HCT116 (cell line): ENCODE data around the gene HPCAL1. TPM values are rescaled to one million over a fixed set of nuclear protein-coding genes. Genes with fewer than 3 reads are reported as not detected.
A peak's percentile ranks its signal among the peaks of the same experiment; 100 is the strongest.

Experiments
- ATAC-seq: fragments of 200-7000 bp; cut with Tn5 transposase; 2 replicates; pipeline ENCODE4 v1.9.1; 2020; ENCODE audit warnings: mild to moderate bottlenecking, moderate library complexity
- BruUV-seq: library from RNA; stranded (reverse); fragments of 400-500 nt; replicated peaks from 2 replicates; lab custom pipeline; 2021; lab: Mats Ljungman, UMichigan
- CTCF ChIA-PET: fragments of 300-600 bp; sonication (Branson Sonifier 250); formaldehyde crosslinking; loops from one replicate; lab custom pipeline; 2021; ENCODE audit warnings: antibody characterized with exemption; lab: Charles Lee
- POLR2A ChIA-PET: fragments of 300-600, 350-600 bp; sonication (Branson Sonifier 250); formaldehyde crosslinking; loops from one replicate; lab custom pipeline; 2021; ENCODE audit warnings: antibody characterized with exemption; lab: Charles Lee
- RAD21 ChIA-PET, 2 experiments: fragments of 300-600 bp; sonication (Branson Sonifier 250); formaldehyde crosslinking; loops; one replicate each; lab custom pipeline; 2023; ENCODE audit warnings: low total read pairs in 2 of 2; ENCODE audit not compliant: uncharacterized antibody in 2 of 2, unreplicated experiment in 2 of 2, low non-redundant PET in 1 of 2; lab: Charles Lee
- DNase-seq: peaks from one replicate; pipeline ENCODE4 v3.0.0-alpha.2; 2010; ENCODE audit warnings: low read depth, low spot score
- H2AFZ ChIP-seq: fragments of 200-600 bp; shearing (Covaris generic), sonication (generic); 2 replicates; pipeline ENCODE4 v1.6.1; 2017; ENCODE audit warnings: low read depth, mixed run types, mixed read lengths, antibody characterized with exemption, low read length; ENCODE audit not compliant: poor library complexity, severe bottlenecking
- H3K27ac ChIP-seq: 2 replicates; pipeline ENCODE4 v1.5.1; 2012; ENCODE audit warnings: low read depth, low read length
- H3K27me3 ChIP-seq: fragments of 200-600 bp; sonication (generic); 2 replicates; pipeline ENCODE4 v1.6.1; 2016; ENCODE audit warnings: mixed run types, low read length, mixed read lengths; ENCODE audit not compliant: insufficient read depth
- H3K36me3 ChIP-seq, 2 experiments: fragments of 200-500 bp in 1 of 2; fragments of 200-600 bp in 1 of 2; sonication (Bioruptor generic) in 1 of 2; sonication (generic) in 1 of 2; 2 replicates each; pipeline versions ENCODE4 v1.5.1 to v1.6.1; 2014 to 2016; ENCODE audit warnings: low read length in 2 of 2, inconsistent platforms in 1 of 2, mixed read lengths in 1 of 2, mixed run types in 1 of 2; ENCODE audit not compliant: insufficient read depth in 2 of 2, control insufficient read depth in 1 of 2
- H3K4me1 ChIP-seq, 2 experiments: fragments of 200-600 bp in 1 of 2; sonication (generic) in 1 of 2; 2 replicates each; pipeline versions ENCODE4 v1.5.1 to v1.6.1; 2012 to 2017; ENCODE audit warnings: low read length in 2 of 2, inconsistent platforms in 1 of 2, mild to moderate bottlenecking in 1 of 2, mixed read lengths in 1 of 2, mixed run types in 1 of 2, moderate library complexity in 1 of 2; ENCODE audit not compliant: insufficient read depth in 2 of 2, control insufficient read depth in 1 of 2
- H3K4me2 ChIP-seq: fragments of 200-600 bp; sonication (generic); 2 replicates; pipeline ENCODE4 v1.6.1; 2017; ENCODE audit warnings: mixed run types, low read length, mixed read lengths
- H3K4me3 ChIP-seq, 2 experiments: fragments of 200-600 bp in 1 of 2; sonication (generic) in 1 of 2; replicated peaks in 1 of 2; 2 replicates each; pipeline ENCODE4 v1.5.1; 2011 to 2016; ENCODE audit warnings: low read length in 2 of 2, control low read depth in 1 of 2, low read depth in 1 of 2, mild to moderate bottlenecking in 1 of 2, mixed read lengths in 1 of 2, mixed run types in 1 of 2
- H3K79me2 ChIP-seq: fragments of 200-600 bp; sonication (generic); 2 replicates; pipeline ENCODE4 v1.6.1; 2017; ENCODE audit warnings: mild to moderate bottlenecking, mixed run types, low read length, moderate library complexity, mixed read lengths; ENCODE audit not compliant: insufficient read depth
- H3K9ac ChIP-seq: fragments of 200-600 bp; sonication (generic); 2 replicates; pipeline ENCODE4 v1.6.1; 2016; ENCODE audit warnings: low read length, mixed read lengths
- H3K9me2 ChIP-seq: fragments of 200-600 bp; sonication (generic), shearing (Covaris generic); 2 replicates; pipeline ENCODE4 v1.6.1; 2017; ENCODE audit warnings: mixed run types, mild to moderate bottlenecking, moderate library complexity; ENCODE audit not compliant: insufficient read depth
- H3K9me3 ChIP-seq, 2 experiments: fragments of 200-500 bp in 1 of 2; fragments of 200-600 bp in 1 of 2; sonication (Bioruptor generic) in 1 of 2; sonication (generic) in 1 of 2; 2 replicates each; pipeline ENCODE4 v1.6.1; 2014 to 2017; ENCODE audit warnings: low read length in 2 of 2, mixed read lengths in 2 of 2, inconsistent platforms in 1 of 2, low read depth in 1 of 2, mild to moderate bottlenecking in 1 of 2, mixed run types in 1 of 2, moderate library complexity in 1 of 2; ENCODE audit not compliant: control insufficient read depth in 1 of 2, insufficient read depth in 1 of 2
- H4K20me1 ChIP-seq: fragments of 200-600 bp; sonication (generic), shearing (Covaris generic); 2 replicates; pipeline ENCODE4 v1.6.1; 2017; ENCODE audit warnings: mixed run types, mild to moderate bottlenecking, moderate library complexity; ENCODE audit not compliant: insufficient read depth
- EGR1 ChIP-seq: IDR thresholded peaks from 2 replicates; pipeline ENCODE4 v1.6.1; 2012; ENCODE audit warnings: low read depth
- EZH2 ChIP-seq: fragments of 200-600 bp; sonication (generic); IDR thresholded peaks from 2 replicates; pipeline ENCODE4 v1.6.1; 2017; ENCODE audit warnings: antibody characterized with exemption, mixed run types
- EZH2phosphoT487 ChIP-seq: fragments of 200-600 bp; IDR thresholded peaks from 2 replicates; pipeline ENCODE4 v1.6.1; 2018; ENCODE audit warnings: antibody characterized with exemption, borderline replicate concordance
- FOSL1 ChIP-seq: IDR thresholded peaks from 2 replicates; pipeline ENCODE4 v1.6.1; 2012; ENCODE audit warnings: low read depth
- JUND ChIP-seq: IDR thresholded peaks from 2 replicates; pipeline ENCODE4 v1.6.1; 2012
- POLR2AphosphoS5 ChIP-seq: IDR thresholded peaks from 2 replicates; pipeline ENCODE4 v1.6.1; 2011; ENCODE audit warnings: mild to moderate bottlenecking, low read depth, low read length, moderate library complexity
- SIN3A ChIP-seq: IDR thresholded peaks from 2 replicates; pipeline ENCODE4 v1.6.1; 2012; ENCODE audit warnings: low read depth
- SRF ChIP-seq: IDR thresholded peaks from 2 replicates; pipeline ENCODE4 v1.6.1; 2012; ENCODE audit warnings: low read depth
- YY1 ChIP-seq: IDR thresholded peaks from 2 replicates; pipeline ENCODE4 v1.6.1; 2011; ENCODE audit warnings: low read length, low read depth, moderate library complexity, mild to moderate bottlenecking; ENCODE audit not compliant: insufficient replicate concordance; ENCODE audit errors: extremely low read depth
- ZFX ChIP-seq: fragments of 450-650 bp; IDR thresholded peaks from 2 replicates; pipeline ENCODE4 v1.6.1; 2017
- intact Hi-C: fragments of 100-400 bp; cut with micrococcal nuclease; formaldehyde crosslinking; loops from 2 replicates; pipeline ENCODE4 v1.10.0; 2022
- total RNA-seq: library from RNA; stranded (reverse); gene quantifications from one replicate; pipeline ENCODE4 v1.2.1, GENCODE V29; 2021; ENCODE audit not compliant: unreplicated experiment
- TF ChIP-seq, protein P1 (sequence below): IDR thresholded peaks from 2 replicates; pipeline ENCODE4 v1.6.1; 2012
- TF ChIP-seq, protein P2 (sequence below): IDR thresholded peaks from 2 replicates; pipeline ENCODE4 v1.6.1; 2011; ENCODE audit warnings: mild to moderate bottlenecking, low read length, moderate library complexity; ENCODE audit not compliant: insufficient replicate concordance; ENCODE audit errors: extremely low read depth
- TF ChIP-seq, protein P3 (sequence below): IDR thresholded peaks from 2 replicates; pipeline ENCODE4 v1.6.1; 2012
- TF ChIP-seq, protein P4 (sequence below), 3 experiments: fragments of 200-600 bp in 1 of 3; sonication (generic) in 1 of 3; IDR thresholded peaks in 2 of 3; conservative IDR thresholded peaks in 1 of 3; 2 replicates each; pipeline ENCODE4 v1.5.1; 2012 to 2017; ENCODE audit warnings: low read depth in 2 of 3, low read length in 2 of 3, antibody characterized with exemption in 1 of 3, borderline replicate concordance in 1 of 3, control low read depth in 1 of 3, mild to moderate bottlenecking in 1 of 3, mixed read lengths in 1 of 3, mixed run types in 1 of 3, moderate library complexity in 1 of 3; ENCODE audit not compliant: insufficient read depth in 1 of 3

The HPCAL1 gene
- total RNA-seq, 1 experiment from 2014 or later: 111 TPM

DNA sequence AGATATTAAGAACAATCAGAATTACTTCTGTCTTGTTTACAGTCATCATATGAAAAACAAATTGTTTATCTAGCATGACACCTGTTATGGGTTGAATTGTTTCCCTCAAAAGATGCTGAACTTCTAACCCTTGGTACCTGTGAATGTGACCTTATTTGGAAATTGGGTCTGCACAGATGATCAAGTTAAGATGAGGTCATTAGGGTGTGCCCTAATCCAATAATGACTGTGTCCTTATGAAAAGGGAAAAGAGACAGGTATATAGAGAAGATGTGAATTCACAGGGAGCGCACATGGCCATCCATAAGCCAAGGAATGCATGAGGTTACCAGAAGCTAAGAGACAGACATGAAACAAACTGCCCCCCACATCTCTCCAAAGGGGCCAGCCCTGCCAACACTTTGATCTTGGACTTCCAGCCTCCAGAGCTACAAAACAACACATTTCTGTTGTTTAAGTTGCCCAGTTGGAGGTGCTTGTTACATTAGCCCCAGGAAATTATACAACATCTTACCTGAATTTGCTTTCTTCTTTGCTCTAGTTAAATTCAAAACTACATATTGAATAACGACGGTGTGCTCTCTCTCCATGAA lies 2.3 kb upstream of the HPCAL1 start:
- Histone ChIP-seq H3K27ac (no peak overlapping the region), H4K20me1 (no peaks in the 10 kb centered on the region), H3K4me1 (peaks cover 27 to 74% of the 10 kb centered on the region in 2 experiments), H3K36me3 (no peaks in the 10 kb centered on the region), H3K9me2 (no peaks in the 10 kb centered on the region), H3K4me3 (no peak overlapping the region), H3K79me2 (peaks cover 25% of the 10 kb centered on the region), H2AFZ (peak overlapping the region; percentile 6), H3K9me3 (no peaks in the 10 kb centered on the region), H3K27me3 (no peaks in the 10 kb centered on the region), H3K9ac (no peak overlapping the region), H3K4me2 (peak overlapping the region; percentile 12; the same call in 1 of the 2 replicates)
- no peak for ATAC-seq
- ChIA-PET RAD21 (no interaction called here), CTCF (no interaction called here), POLR2A (no interaction called here)
- no peak for TF ChIP-seq JUND
- TF ChIP-seq POLR2AphosphoS5: no peak
- no peak for TF ChIP-seq SIN3A
- TF ChIP-seq EZH2: no peak
- TF ChIP-seq, protein P1, sequence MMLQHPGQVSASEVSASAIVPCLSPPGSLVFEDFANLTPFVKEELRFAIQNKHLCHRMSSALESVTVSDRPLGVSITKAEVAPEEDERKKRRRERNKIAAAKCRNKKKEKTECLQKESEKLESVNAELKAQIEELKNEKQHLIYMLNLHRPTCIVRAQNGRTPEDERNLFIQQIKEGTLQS: no peak
- TF ChIP-seq SRF: no peak
- TF ChIP-seq EGR1: no peak
- TF ChIP-seq, protein P2, sequence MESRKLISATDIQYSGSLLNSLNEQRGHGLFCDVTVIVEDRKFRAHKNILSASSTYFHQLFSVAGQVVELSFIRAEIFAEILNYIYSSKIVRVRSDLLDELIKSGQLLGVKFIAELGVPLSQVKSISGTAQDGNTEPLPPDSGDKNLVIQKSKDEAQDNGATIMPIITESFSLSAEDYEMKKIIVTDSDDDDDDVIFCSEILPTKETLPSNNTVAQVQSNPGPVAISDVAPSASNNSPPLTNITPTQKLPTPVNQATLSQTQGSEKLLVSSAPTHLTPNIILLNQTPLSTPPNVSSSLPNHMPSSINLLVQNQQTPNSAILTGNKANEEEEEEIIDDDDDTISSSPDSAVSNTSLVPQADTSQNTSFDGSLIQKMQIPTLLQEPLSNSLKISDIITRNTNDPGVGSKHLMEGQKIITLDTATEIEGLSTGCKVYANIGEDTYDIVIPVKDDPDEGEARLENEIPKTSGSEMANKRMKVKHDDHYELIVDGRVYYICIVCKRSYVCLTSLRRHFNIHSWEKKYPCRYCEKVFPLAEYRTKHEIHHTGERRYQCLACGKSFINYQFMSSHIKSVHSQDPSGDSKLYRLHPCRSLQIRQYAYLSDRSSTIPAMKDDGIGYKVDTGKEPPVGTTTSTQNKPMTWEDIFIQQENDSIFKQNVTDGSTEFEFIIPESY: no peak
- TF ChIP-seq, protein P3, sequence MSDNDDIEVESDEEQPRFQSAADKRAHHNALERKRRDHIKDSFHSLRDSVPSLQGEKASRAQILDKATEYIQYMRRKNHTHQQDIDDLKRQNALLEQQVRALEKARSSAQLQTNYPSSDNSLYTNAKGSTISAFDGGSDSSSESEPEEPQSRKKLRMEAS: no peak
- no peak for TF ChIP-seq YY1
- TF ChIP-seq EZH2phosphoT487: no peak
- TF ChIP-seq ZFX: no peak
- TF ChIP-seq, protein P4, sequence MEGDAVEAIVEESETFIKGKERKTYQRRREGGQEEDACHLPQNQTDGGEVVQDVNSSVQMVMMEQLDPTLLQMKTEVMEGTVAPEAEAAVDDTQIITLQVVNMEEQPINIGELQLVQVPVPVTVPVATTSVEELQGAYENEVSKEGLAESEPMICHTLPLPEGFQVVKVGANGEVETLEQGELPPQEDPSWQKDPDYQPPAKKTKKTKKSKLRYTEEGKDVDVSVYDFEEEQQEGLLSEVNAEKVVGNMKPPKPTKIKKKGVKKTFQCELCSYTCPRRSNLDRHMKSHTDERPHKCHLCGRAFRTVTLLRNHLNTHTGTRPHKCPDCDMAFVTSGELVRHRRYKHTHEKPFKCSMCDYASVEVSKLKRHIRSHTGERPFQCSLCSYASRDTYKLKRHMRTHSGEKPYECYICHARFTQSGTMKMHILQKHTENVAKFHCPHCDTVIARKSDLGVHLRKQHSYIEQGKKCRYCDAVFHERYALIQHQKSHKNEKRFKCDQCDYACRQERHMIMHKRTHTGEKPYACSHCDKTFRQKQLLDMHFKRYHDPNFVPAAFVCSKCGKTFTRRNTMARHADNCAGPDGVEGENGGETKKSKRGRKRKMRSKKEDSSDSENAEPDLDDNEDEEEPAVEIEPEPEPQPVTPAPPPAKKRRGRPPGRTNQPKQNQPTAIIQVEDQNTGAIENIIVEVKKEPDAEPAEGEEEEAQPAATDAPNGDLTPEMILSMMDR (IDR thresholded peaks at IDR 0.05 in 2 of 3, conservative IDR thresholded peaks at IDR 0.05 in 1 of 3; ENCODE audit: borderline replicate concordance in 1 of 3, insufficient read depth in 1 of 3, low read depth in 2 of 3, low read length in 2 of 3): no peak
- TF ChIP-seq FOSL1: no peak
- intact Hi-C loops: loop anchor here (10.0 kb wide), 1 partner anchor 176 kb away; the partner anchor contains the start of gene RRM2
- no TSS peak for BruUV-seq
- DNase-seq: no peak
